NCI-H446 (cell line): ENCODE measurements around the gene LRIT2.
A peak's percentile ranks its signal among the peaks of the same experiment; 100 is the strongest.

Experiments used
- DNase-seq, 2 experiments: peaks; one replicate each; lab custom pipeline; 2025; lab: John Stamatoyannopoulos, UW

The LRIT2 gene

GRCh38 chr10:84205853-84206525, 19.4 kb downstream of the LRIT2 start:
- no peak for DNase-seq

- DNase-seq, result peak; percentile 31 to 69
Observed at GRCh38 chr10:84205049-84205852, 20.1 kb downstream of the LRIT2 start.

- DNase-seq, result no peak
Observed at GRCh38 chr10:84204610-84205009, 20.7 kb downstream of the LRIT2 start.

- DNase-seq, result no peak
Observed at GRCh38 chr10:84204122-84204521, 21.2 kb downstream of the LRIT2 start.

GRCh38 chr10:84202349-84202748, 23.0 kb downstream of the LRIT2 start:
- no peak for DNase-seq

GRCh38 chr10:84201682-84202081, 23.7 kb downstream of the LRIT2 start:
- no peak for DNase-seq

GRCh38 chr10:84201244-84201606, 24.1 kb downstream of the LRIT2 start:
- DNase-seq, result no peak

- DNase-seq, result no peak
Observed at GRCh38 chr10:84200537-84201243, 24.7 kb downstream of the LRIT2 start.

GRCh38 chr10:84198206-84198915, 27.0 kb downstream of the LRIT2 start:
- DNase-seq, result peak in 1 of 2 experiments; percentile 21

GRCh38 chr10:84197643-84198042, 27.7 kb downstream of the LRIT2 start:
- no peak for DNase-seq

GRCh38 chr10:84196941-84197340, 28.4 kb downstream of the LRIT2 start:
- DNase-seq, result peak in 1 of 2 experiments; percentile 10

- DNase-seq, result peak in 1 of 2 experiments; percentile 47
Observed at GRCh38 chr10:84196083-84196482, 29.3 kb downstream of the LRIT2 start.

- DNase-seq, result no peak
Observed at GRCh38 chr10:84195044-84195830, 30.1 kb downstream of the LRIT2 start.

GRCh38 chr10:84194424-84195043, 30.8 kb downstream of the LRIT2 start, which contains the start of gene CDHR1:
Gene CDHR1 (plus strand): TSS chr10:84194537. CDS start chr10:84194761, 224 bp downstream.
- no peak for DNase-seq

GRCh38 chr10:84193846-84194423, 31.4 kb downstream of the LRIT2 start:
- no peak for DNase-seq

GRCh38 chr10:84193327-84193726, 32.0 kb downstream of the LRIT2 start:
- no peak for DNase-seq

- DNase-seq, result no peak
Observed at GRCh38 chr10:84191106-84191505, 34.2 kb downstream of the LRIT2 start.

- DNase-seq, result no peak
Observed at GRCh38 chr10:84190621-84191020, 34.7 kb downstream of the LRIT2 start.

GRCh38 chr10:84188815-84189214, 36.5 kb downstream of the LRIT2 start:
- no peak for DNase-seq

GRCh38 chr10:84185526-84186175, 39.7 kb downstream of the LRIT2 start:
- DNase-seq, result no peak
